ENCODE measurements around the gene MAD1L1. TPM values are rescaled to one million over a fixed set of nuclear protein-coding genes. Genes with fewer than 3 reads are reported as not detected.
"Not testable (repeated sequence)": the region's sequence is repeated elsewhere in the genome, so short reads cannot be mapped to it uniquely, and the experiment has no call there.

Gene MAD1L1
- total RNA-seq, 2 donors from 2014 or later = 59.1 to 61.4 TPM

- Histone ChIP-seq H3K4me1 (ENCODE audit: control insufficient read depth, insufficient read depth, low read length) (no peaks in the 10 kb centered on the region), H3K9ac (ENCODE audit: extremely low read depth, low read length, poor library complexity, severe bottlenecking) (no peak overlapping the region), H3K27me3 (ENCODE audit: control insufficient read depth, insufficient read depth, low read length, poor library complexity, severe bottlenecking) (no peaks in the 10 kb centered on the region), H3K4me3 (ENCODE audit: low read length) (no peak overlapping the region), H3K9me3 (ENCODE audit: control insufficient read depth, low read length) (peaks cover under 1% of the 10 kb centered on the region), H3K27ac (ENCODE audit: low read depth, low read length) (no peak overlapping the region), H3K36me3 (ENCODE audit: control insufficient read depth, insufficient read depth, low read length) (peaks cover 10% of the 10 kb centered on the region)
- WGBS, 2 experiments (ENCODE audit: insufficient coverage in 1 of 2, insufficient read length in 1 of 2) = 89 to 96% methylated on average over 16 to 17 of the region's 17 CpGs
- H3K4me3 Mint-ChIP-seq = no peak overlapping the region
- no peak overlapping the region for H3K27ac Mint-ChIP-seq
- DNase-seq = no peak
- H3K36me3 Mint-ChIP-seq (ENCODE audit: low read depth) = peaks cover 17% of the 10 kb centered on the region
- H3K9me3 Mint-ChIP-seq = peaks cover 6% of the 10 kb centered on the region
- TF ChIP-seq CTCF (conservative IDR thresholded peaks at IDR 0.05) = no peak
- peaks cover 28% of the 10 kb centered on the region for H3K4me1 Mint-ChIP-seq
- H3K27me3 Mint-ChIP-seq (ENCODE audit: insufficient read depth) = no peaks in the 10 kb centered on the region
Measured at GRCh38 chr7:2037301-2037807, 195.4 kb downstream of the MAD1L1 start.

GRCh38 chr7:2036786-2037185 is 196.0 kb downstream of the MAD1L1 start:
- no peak overlapping the region for H3K27ac Mint-ChIP-seq
- Histone ChIP-seq H3K4me3 (ENCODE audit: low read length) (no peak overlapping the region), H3K9ac (ENCODE audit: extremely low read depth, low read length, poor library complexity, severe bottlenecking) (no peak overlapping the region), H3K36me3 (ENCODE audit: control insufficient read depth, insufficient read depth, low read length) (peaks cover 5% of the 10 kb centered on the region), H3K27me3 (ENCODE audit: control insufficient read depth, insufficient read depth, low read length, poor library complexity, severe bottlenecking) (no peaks in the 10 kb centered on the region), H3K27ac (ENCODE audit: low read depth, low read length) (no peak overlapping the region), H3K9me3 (ENCODE audit: control insufficient read depth, low read length) (no peaks in the 10 kb centered on the region), H3K4me1 (ENCODE audit: control insufficient read depth, insufficient read depth, low read length) (no peaks in the 10 kb centered on the region)
- H3K4me3 Mint-ChIP-seq = no peak overlapping the region
- no peak for TF ChIP-seq CTCF (conservative IDR thresholded peaks at IDR 0.05)
- no peak for DNase-seq
- H3K4me1 Mint-ChIP-seq = peaks cover 26% of the 10 kb centered on the region
- H3K27me3 Mint-ChIP-seq (ENCODE audit: insufficient read depth) = no peaks in the 10 kb centered on the region
- peaks cover under 1% of the 10 kb centered on the region for H3K9me3 Mint-ChIP-seq
- WGBS, 2 experiments (ENCODE audit: insufficient coverage in 1 of 2, insufficient read length in 1 of 2) = 93 to 98% methylated on average over 14 to 20 of the region's 20 CpGs
- peaks cover 11% of the 10 kb centered on the region for H3K36me3 Mint-ChIP-seq (ENCODE audit: low read depth)

GRCh38 chr7:2036201-2036600 is 196.5 kb downstream of the MAD1L1 start:
- not testable (repeated sequence) for H3K4me3 Mint-ChIP-seq; H3K9ac ChIP-seq (ENCODE audit: extremely low read depth, low read length, poor library complexity, severe bottlenecking); H3K27me3 ChIP-seq (ENCODE audit: control insufficient read depth, insufficient read depth, low read length, poor library complexity, severe bottlenecking); H3K27ac Mint-ChIP-seq; H3K36me3 ChIP-seq (ENCODE audit: control insufficient read depth, insufficient read depth, low read length); H3K4me3 ChIP-seq (ENCODE audit: low read length); H3K9me3 ChIP-seq (ENCODE audit: control insufficient read depth, low read length); H3K4me1 ChIP-seq (ENCODE audit: control insufficient read depth, insufficient read depth, low read length); H3K27me3 Mint-ChIP-seq (ENCODE audit: insufficient read depth); DNase-seq; H3K9me3 Mint-ChIP-seq; H3K27ac ChIP-seq (ENCODE audit: low read depth, low read length)
- Mint-ChIP-seq H3K4me1 (peaks cover 23% of the 10 kb centered on the region), H3K36me3 (ENCODE audit: low read depth) (peaks cover 10% of the 10 kb centered on the region)
- WGBS, 2 experiments (ENCODE audit: insufficient coverage in 1 of 2, insufficient read length in 1 of 2) = 94 to 98% methylated on average over 8 to 12 of the region's 16 CpGs

Measured in endodermal cell (in vitro differentiated cells).